Cerebellar cortex (tissue), 1 donor: ENCODE measurements around the gene SDK2.

Experiments used
- DNase-seq: peaks from one replicate; pipeline ENCODE4 v3.0.0-alpha.2; 2015; ENCODE audit warnings: low spot score

SDK2 gene

GRCh38 chr17:73555199-73555960, 88.9 kb downstream of the SDK2 start:
- no peak for DNase-seq

GRCh38 chr17:73554498-73554897, 89.7 kb downstream of the SDK2 start:
- no peak for DNase-seq

- no peak for DNase-seq
Measured at GRCh38 chr17:73553311-73553710, 90.9 kb downstream of the SDK2 start.

GRCh38 chr17:73552300-73553048, 91.8 kb downstream of the SDK2 start:
- no peak for DNase-seq

DNA sequence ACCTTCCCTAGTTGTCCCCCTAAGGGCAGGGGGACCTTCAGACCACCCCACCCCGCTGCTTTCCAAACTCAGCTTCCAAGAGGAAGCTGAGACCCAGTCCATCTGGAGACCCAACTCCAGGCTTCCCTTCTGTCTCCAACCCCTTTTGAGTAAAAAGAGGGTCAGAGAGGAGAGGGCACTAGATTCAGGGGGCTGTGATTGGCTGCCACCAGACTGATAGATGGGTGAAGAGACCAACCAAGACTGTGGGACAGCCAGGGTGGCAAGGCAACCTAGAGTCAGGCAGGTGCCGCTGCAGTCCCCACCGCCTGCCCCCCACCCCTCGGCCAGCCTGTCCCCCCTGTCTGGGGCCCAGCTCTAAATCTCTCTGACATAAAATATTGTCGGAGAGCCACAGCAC, 92.5 kb downstream of the SDK2 start:
- no peak for DNase-seq

DNA sequence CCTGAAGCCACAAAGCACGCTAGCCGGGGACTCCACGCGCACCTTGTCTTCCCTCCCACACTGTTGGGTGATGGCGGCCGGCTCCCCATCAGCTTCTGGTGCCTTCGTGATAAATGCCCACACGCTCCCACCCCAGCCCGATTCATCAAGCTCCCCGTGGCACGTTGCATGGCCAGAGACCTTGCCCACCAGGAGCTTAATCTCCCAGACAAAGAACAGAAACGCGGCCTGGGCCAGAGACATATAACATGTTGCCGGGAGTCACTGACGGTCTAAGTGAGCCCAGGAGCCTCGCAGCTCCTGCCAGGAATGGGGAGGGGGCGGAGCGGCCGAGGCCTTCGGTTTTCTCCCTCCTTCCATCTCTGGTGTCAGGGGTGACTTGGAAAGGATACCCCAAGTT, 93.1 kb downstream of the SDK2 start:
- no peak for DNase-seq

DNA sequence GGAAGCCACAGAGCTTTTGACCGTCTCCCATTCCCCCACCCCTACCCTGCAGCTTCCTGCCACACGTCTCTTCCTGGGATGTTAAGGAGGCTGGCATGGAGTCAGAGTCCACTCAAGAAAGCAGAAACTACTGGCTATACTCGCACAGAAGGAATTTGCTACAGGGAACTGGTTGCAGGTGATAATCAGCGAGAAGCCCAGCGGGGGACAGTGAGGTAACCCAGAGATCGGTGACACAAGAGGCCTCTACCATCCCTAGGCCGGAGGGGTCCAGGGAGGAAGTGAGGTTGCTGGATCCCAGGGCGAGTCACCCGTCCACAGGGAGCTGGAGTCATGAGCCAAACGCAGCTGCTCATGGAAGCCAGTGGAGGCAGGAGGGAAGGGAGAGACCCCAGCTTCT, 93.7 kb downstream of the SDK2 start:
- DNase-seq: no peak

- DNase-seq: no peak
Measured at GRCh38 chr17:73549841-73550430, 94.3 kb downstream of the SDK2 start.

DNA sequence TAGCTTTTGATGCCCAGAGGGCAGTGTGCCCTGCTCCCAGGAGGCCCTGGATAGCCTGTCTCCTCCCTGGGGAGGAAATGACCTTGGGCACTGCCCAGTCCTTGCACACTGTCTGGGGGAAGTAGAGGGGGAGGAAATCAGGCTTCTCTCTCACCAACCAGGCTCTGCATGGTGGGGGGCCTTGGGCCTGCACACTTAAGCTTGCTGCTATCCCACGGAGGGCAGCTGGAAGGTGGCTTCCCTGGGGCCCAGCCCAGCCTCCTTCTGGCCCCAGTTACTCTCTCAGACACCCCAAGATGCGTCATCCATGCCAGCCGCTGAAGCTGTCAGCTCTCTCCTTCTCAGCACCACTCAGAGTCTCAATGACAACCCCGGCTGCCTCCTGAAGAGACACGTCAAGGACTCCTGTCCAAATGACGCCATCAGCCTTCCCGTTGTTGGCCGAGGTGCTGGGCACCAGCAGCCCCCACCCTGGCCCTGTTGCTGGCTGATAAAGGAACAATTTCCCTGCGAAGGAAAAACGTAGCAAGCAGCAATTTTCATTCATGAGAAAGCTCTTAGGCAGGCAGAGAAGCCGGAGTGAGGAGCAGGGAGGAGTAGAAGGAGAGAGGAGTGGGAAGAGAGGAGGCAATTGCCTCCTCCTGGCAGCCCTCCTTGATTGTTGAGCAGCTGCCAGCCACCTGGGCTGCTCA, 95.5 kb downstream of the SDK2 start:
- DNase-seq: no peak

DNA sequence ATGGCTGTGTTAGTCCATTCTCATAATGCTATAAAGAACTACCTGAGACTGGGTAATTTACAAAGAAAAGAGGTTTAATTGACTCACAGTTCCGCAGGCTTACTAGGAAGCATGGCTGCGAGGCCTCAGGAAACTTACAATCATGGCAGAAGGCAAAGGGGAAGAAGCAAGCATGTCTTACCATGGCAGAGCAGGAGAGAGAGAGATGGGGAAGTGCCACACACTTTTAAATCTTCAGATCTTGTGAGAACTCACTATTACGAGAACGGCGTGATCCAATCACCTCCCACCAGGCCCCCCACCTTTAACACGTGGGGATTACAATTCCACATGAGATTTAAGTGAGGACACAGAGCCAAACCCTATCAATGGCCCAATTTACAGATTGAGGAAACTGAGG, 96.5 kb downstream of the SDK2 start:
- DNase-seq: no peak

DNA sequence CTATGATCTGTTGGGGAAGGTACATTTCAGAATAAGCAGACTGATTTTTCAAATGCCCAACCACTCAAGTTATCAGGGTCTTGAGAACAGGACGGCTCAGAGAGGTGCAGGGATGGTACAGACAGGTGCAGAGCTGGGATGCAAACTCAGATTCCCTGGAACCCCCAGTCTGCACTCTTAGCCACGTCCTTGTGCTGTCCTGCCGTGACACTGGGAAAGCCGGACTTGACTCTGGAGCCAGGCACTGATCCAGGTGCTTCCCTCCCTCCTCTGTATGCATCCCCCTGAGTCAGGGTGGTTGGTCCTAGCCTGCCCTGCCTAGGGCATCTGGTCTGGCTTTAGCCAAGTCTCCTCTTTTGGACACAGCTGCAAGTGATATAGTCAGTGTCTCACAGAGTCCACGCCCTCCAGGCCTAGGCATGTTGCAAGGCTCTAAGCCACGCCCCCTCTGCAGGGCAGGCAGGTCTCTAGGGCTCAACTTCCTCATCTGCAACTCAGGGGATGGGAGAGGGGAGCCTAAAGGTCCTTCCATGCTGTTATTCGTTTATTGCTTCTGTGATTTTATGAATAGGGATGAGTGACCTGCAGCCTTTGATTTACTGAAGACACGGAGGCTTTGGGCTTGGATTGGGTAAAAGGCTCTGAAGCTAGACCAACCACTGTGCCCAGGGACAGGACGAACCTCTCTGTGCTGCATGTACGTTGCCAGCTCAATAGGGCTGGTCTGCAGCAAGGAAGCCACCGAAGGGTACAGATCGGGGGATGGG, 97.3 kb downstream of the SDK2 start:
- no peak for DNase-seq

- no peak for DNase-seq
Measured at GRCh38 chr17:73546114-73546513, 98.1 kb downstream of the SDK2 start.

GRCh38 chr17:73545109-73546032, 98.9 kb downstream of the SDK2 start:
- DNase-seq: no peak

DNA sequence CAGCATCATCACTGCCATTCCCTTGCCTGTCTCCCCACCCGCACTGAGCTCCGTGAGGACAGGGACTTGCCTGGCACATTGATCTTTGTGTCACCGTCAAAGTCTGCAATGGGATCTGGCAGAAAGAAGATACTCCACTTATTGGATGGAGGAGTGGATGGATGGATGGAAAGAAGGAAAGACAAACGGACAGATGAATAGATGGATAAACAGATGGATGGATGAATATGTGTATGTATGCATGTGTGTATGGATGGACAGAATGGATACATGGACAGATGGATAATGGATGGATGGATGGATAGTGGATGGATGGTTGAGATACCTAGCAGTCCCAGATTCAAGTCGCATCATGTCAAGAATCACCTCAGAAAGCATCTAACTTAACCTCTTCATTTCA, 99.9 kb downstream of the SDK2 start:
- no peak for DNase-seq

DNA sequence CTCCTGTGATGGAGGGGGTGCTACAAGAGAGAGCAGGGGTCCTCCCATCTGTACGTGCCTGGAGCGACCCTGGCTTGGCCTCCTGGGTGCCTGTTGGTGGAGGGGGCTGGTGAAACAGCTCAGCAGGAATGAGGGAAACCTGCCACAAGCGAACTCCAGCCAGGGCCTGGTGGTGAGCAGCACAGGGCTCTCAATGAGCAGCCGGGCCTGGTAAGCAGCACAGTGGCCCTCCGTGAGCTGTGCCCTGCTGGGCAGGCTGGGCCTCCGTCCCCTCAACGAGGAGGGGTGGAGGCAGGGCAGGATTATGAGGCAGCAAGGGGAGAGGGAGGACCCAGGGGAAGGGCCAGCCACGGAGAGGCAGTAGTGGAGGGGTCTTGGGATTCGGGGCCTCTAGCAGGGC, 101.9 kb downstream of the SDK2 start:
- no peak for DNase-seq

DNA sequence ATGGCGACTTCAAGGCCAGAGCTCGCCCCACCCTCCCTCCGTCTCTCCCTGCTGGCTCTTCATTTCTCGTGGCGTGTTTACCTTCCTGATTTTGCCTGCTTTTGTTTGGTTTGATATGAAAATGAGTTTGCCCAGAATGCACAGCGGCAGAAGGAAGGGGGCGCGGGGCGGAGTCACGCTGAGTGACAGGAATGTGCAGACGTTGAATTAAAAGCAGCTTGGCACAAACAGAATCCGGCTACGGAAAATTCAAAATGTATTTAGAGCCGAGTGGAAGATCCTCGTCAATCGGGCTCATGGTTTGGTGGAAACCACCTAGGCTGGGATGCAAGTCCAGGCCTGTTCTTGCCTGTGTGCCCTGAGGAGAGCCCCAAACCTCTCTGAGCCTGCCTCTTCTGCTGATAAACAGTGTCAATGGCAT, 102.7 kb downstream of the SDK2 start:
- DNase-seq: no peak

- DNase-seq: no peak
Measured at GRCh38 chr17:73541111-73541510, 103.1 kb downstream of the SDK2 start.

DNA sequence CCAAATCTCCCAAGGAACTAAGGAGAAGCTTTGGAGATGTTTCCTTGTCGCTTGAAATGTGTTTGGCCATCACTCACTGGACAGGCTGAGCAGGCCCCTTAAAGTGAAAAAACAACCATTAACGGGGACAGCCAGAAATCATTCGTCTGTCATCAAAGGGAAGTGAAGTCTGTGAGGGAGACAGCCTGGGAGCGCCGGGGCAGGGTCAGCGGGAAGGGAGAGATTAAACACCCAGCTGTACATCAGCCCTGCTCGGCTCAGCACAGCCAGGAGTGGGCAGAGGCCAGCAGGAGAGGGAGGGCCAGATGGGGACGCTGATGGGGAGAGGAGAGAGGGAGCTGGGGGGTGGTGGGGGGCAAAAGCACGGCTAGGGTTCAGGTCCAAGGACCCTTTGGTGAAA, 105.1 kb downstream of the SDK2 start:
- no peak for DNase-seq

GRCh38 chr17:73538445-73538844, 105.8 kb downstream of the SDK2 start:
- DNase-seq: no peak

DNA sequence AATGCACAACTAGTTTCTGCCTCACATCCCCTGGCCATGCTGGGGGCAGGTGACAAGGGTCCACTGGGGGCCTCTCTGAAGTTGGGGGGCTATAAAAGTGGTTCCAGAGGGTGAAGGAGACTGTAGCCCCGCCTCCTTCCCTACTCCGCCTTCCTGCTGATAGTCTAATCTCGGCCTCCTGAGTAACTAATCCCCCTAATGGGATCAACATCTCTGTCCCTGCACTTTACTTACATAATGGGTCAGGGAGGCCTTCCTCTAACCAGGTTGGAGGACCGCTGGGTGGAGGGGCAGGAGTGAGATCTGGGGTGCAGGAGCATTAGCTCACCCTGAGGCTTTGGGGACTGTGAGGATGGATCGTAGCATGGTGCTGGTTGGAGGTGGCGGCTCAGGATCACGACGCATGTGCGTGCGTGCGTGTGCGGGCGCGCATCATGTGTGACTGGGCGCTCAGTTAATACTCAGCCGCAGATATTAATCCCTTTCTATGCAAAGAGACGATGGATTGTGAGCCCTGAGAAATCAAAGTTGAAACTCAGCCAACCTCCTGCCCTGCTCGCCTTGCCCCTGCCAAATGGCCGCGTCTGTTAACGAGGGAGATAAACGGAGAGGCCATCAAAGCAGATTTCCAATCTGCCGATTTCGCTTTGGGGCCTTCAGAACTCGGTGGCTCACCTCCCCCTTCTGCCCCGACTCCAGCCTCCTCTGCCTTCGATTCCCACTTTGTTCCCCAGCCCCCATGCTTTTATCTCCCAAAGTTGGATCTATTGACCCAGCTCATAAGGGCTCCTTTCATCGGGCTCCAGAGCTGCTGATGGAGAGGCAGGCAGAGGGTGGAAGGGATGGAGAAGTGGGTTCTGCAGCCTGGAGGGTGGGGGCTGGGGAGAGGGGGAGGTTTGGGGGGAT, 107.3 kb downstream of the SDK2 start:
- peak; percentile 46 for DNase-seq
